ENCODE results near the gene CBX3.
"Not testable (repeated sequence)": the region's sequence is repeated elsewhere in the genome, so short reads cannot be mapped to it uniquely, and the experiment has no call there.

CBX3 gene

GRCh38 chr7:26201247-26202018 lies at the start of gene CBX3:
Gene CBX3, plus strand, starts transcription at chr7:26201745. Its CDS starts 1,254 bp downstream, at chr7:26202999.
- Histone ChIP-seq H3K36me3 (ENCODE audit: insufficient read depth, insufficient read length, low read length) (peaks cover 68% of the 10 kb centered on the region), H3K9me3 (ENCODE audit: insufficient read depth, low read length) (no peaks in the 10 kb centered on the region), H3K9ac (ENCODE audit: insufficient read length, low read depth) (peak within 1 kb of the TSS; percentile 100), H3K4me3 (ENCODE audit: insufficient read length, low read depth) (peak within 1 kb of the TSS; percentile 99), H3K4me1 (ENCODE audit: insufficient read depth, insufficient read length) (peaks cover 3% of the 10 kb centered on the region), H3K27me3 (ENCODE audit: insufficient read depth, insufficient read length) (no peaks in the 10 kb centered on the region)
- DNase-seq (ENCODE audit: low read depth, low spot score), result peak; percentile 97
- no peak for TF ChIP-seq YY1 (IDR thresholded peaks at IDR 0.05; ENCODE audit: insufficient read depth, insufficient read length)

GRCh38 chr7:26151953-26152781 lies 49.4 kb upstream of the CBX3 start, which contains the start of gene NFE2L3:
Gene NFE2L3, plus strand, starts transcription at chr7:26152198. Its CDS starts 301 bp downstream, at chr7:26152499.
- Histone ChIP-seq H3K27me3 (ENCODE audit: insufficient read depth, insufficient read length) (peaks cover 9% of the 10 kb centered on the region), H3K9me3 (ENCODE audit: insufficient read depth, low read length) (peaks cover 15% of the 10 kb centered on the region; the same call in 1 of the 2 replicates), H3K9ac (ENCODE audit: insufficient read length, low read depth) (peak within 1 kb of the TSS; percentile 91), H3K36me3 (ENCODE audit: insufficient read depth, insufficient read length, low read length) (no peaks in the 10 kb centered on the region), H3K4me3 (ENCODE audit: insufficient read length, low read depth) (peak within 1 kb of the TSS; percentile 77), H3K4me1 (ENCODE audit: insufficient read depth, insufficient read length) (peaks cover 18% of the 10 kb centered on the region)
- TF ChIP-seq YY1 (IDR thresholded peaks at IDR 0.05; ENCODE audit: insufficient read depth, insufficient read length) (no peak), SUZ12 (IDR thresholded peaks at IDR 0.05; ENCODE audit: extremely low read depth, insufficient read depth, insufficient read length) (no peak), ZNF274 (IDR thresholded peaks at IDR 0.05; ENCODE audit: low read depth, low read length) (no peak)
- DNase-seq (ENCODE audit: low read depth, low spot score), result peak; percentile 80

- Histone ChIP-seq H3K9ac (ENCODE audit: insufficient read length, low read depth) (peak overlapping the region; percentile 91), H3K4me1 (ENCODE audit: insufficient read depth, insufficient read length) (peaks cover 18% of the 10 kb centered on the region), H3K4me3 (ENCODE audit: insufficient read length, low read depth) (peak overlapping the region; percentile 77)
- not testable (repeated sequence) for H3K36me3 ChIP-seq (ENCODE audit: insufficient read depth, insufficient read length, low read length); H3K27me3 ChIP-seq (ENCODE audit: insufficient read depth, insufficient read length); H3K9me3 ChIP-seq (ENCODE audit: insufficient read depth, low read length); DNase-seq (ENCODE audit: low read depth, low spot score)
These were observed 48.7 kb upstream of the CBX3 start for GRCh38 chr7:26152782-26153240.

- DNase-seq (ENCODE audit: low read depth, low spot score), result peak; percentile 57
- peak overlapping the region; percentile 77 for H3K4me3 ChIP-seq (ENCODE audit: insufficient read length, low read depth)
These were observed 48.2 kb upstream of the CBX3 start for GRCh38 chr7:26153241-26153822.

GRCh38 chr7:26153823-26154783 lies 47.4 kb upstream of the CBX3 start:
- Histone ChIP-seq H3K36me3 (ENCODE audit: insufficient read depth, insufficient read length, low read length) (no peaks in the 10 kb centered on the region), H3K27me3 (ENCODE audit: insufficient read depth, insufficient read length) (peaks cover 9% of the 10 kb centered on the region), H3K9me3 (ENCODE audit: insufficient read depth, low read length) (peaks cover 9% of the 10 kb centered on the region; the same call in 1 of the 2 replicates), H3K9ac (ENCODE audit: insufficient read length, low read depth) (peak overlapping the region; percentile 91), H3K4me3 (ENCODE audit: insufficient read length, low read depth) (peak overlapping the region; percentile 77), H3K4me1 (ENCODE audit: insufficient read depth, insufficient read length) (peaks cover 22% of the 10 kb centered on the region)
- TF ChIP-seq YY1 (IDR thresholded peaks at IDR 0.05; ENCODE audit: insufficient read depth, insufficient read length), result no peak
- no peak for TF ChIP-seq ZNF274 (IDR thresholded peaks at IDR 0.05; ENCODE audit: low read depth, low read length)
- TF ChIP-seq SUZ12 (IDR thresholded peaks at IDR 0.05; ENCODE audit: extremely low read depth, insufficient read depth, insufficient read length), result no peak
- DNase-seq (ENCODE audit: low read depth, low spot score), result peak; percentile 96

More at GRCh38 chr7:26153241-26153822, 48.2 kb upstream of the CBX3 start:
- Histone ChIP-seq H3K27me3 (ENCODE audit: insufficient read depth, insufficient read length) (peaks cover 9% of the 10 kb centered on the region), H3K9me3 (ENCODE audit: insufficient read depth, low read length) (peaks cover 9% of the 10 kb centered on the region; the same call in 1 of the 2 replicates), H3K36me3 (ENCODE audit: insufficient read depth, insufficient read length, low read length) (no peaks in the 10 kb centered on the region), H3K4me1 (ENCODE audit: insufficient read depth, insufficient read length) (peaks cover 18% of the 10 kb centered on the region), H3K9ac (ENCODE audit: insufficient read length, low read depth) (peak overlapping the region; percentile 91)
- TF ChIP-seq YY1 (IDR thresholded peaks at IDR 0.05; ENCODE audit: insufficient read depth, insufficient read length) (no peak), SUZ12 (IDR thresholded peaks at IDR 0.05; ENCODE audit: extremely low read depth, insufficient read depth, insufficient read length) (no peak), ZNF274 (IDR thresholded peaks at IDR 0.05; ENCODE audit: low read depth, low read length) (no peak)

GRCh38 chr7:26155531-26156375 lies 45.8 kb upstream of the CBX3 start:
- no peaks in the 10 kb centered on the region for H3K36me3 ChIP-seq (ENCODE audit: insufficient read depth, insufficient read length, low read length)
- TF ChIP-seq SUZ12 (IDR thresholded peaks at IDR 0.05; ENCODE audit: extremely low read depth, insufficient read depth, insufficient read length) (no peak), YY1 (IDR thresholded peaks at IDR 0.05; ENCODE audit: insufficient read depth, insufficient read length) (no peak), ZNF274 (IDR thresholded peaks at IDR 0.05; ENCODE audit: low read depth, low read length) (no peak)
- H3K9ac ChIP-seq (ENCODE audit: insufficient read length, low read depth), result no peak overlapping the region
- H3K9me3 ChIP-seq (ENCODE audit: insufficient read depth, low read length), result peaks cover 9% of the 10 kb centered on the region; the same call in 1 of the 2 replicates
- DNase-seq (ENCODE audit: low read depth, low spot score), result no peak
- H3K4me1 ChIP-seq (ENCODE audit: insufficient read depth, insufficient read length), result peaks cover 22% of the 10 kb centered on the region
- no peak overlapping the region for H3K4me3 ChIP-seq (ENCODE audit: insufficient read length, low read depth)
- peaks cover 3% of the 10 kb centered on the region for H3K27me3 ChIP-seq (ENCODE audit: insufficient read depth, insufficient read length)

All from NT2/D1 (cell line).